Tibial nerve (tissue), 3 donors: ENCODE measurements around the gene IQCN.

ENCODE experiments used
- CTCF ChIP-seq, 5 experiments: fragments of 200-600 bp in 3 of 5; fragments of 450-650 bp in 2 of 5; sonication (generic) in 3 of 5; IDR thresholded peaks; one replicate each; pipeline ENCODE4 v1.5.1; 2016 to 2019; ENCODE audit warnings: antibody characterized with exemption in 5 of 5, mild to moderate bottlenecking in 3 of 5, moderate library complexity in 2 of 5
- POLR2A ChIP-seq, 2 donors: fragments of 450-650 bp; IDR thresholded peaks; one replicate each; pipeline ENCODE4 v1.6.1; 2017; ENCODE audit warnings: antibody characterized with exemption in 2 of 2, mild to moderate bottlenecking in 2 of 2, moderate library complexity in 2 of 2

GRCh38 chr19:18311502-18312091 is 37.3 kb upstream of the IQCN start:
- TF ChIP-seq CTCF (IDR thresholded peaks at IDR 0.05) = no peak
- TF ChIP-seq POLR2A (IDR thresholded peaks at IDR 0.05) = no peak
